Osteoblast (primary cell): Measurements from ENCODE around the gene TCEA2. TPM values are rescaled to one million over a fixed set of nuclear protein-coding genes. Genes with fewer than 3 reads are reported as not detected.
A peak's percentile ranks its signal among the peaks of the same experiment; 100 is the strongest.
"Not testable (repeated sequence)": the region's sequence is repeated elsewhere in the genome, so short reads cannot be mapped to it uniquely, and the experiment has no call there.

ENCODE experiments used
- DNase-seq: peaks from one replicate; pipeline ENCODE4 v3.0.0; 2011; ENCODE audit warnings: low spot score, mixed read lengths; ENCODE audit not compliant: insufficient read length; ENCODE audit errors: missing footprints
- H2AFZ ChIP-seq: 2 replicates; pipeline ENCODE4 v1.6.0; 2011; ENCODE audit warnings: mild to moderate bottlenecking, low read length
- H3K27ac ChIP-seq: 2 replicates; pipeline ENCODE4 v1.5.1; 2011; ENCODE audit warnings: mild to moderate bottlenecking, low read depth, low read length, moderate library complexity
- H3K27me3 ChIP-seq: 2 replicates; pipeline ENCODE4 v1.6.0; 2012; ENCODE audit warnings: mild to moderate bottlenecking, control low read depth, inconsistent platforms, low read length, moderate library complexity; ENCODE audit not compliant: insufficient read depth
- H3K36me3 ChIP-seq: 2 replicates; pipeline ENCODE4 v1.5.1; 2011; ENCODE audit warnings: mild to moderate bottlenecking, low read length, control low read depth, moderate library complexity; ENCODE audit not compliant: insufficient read depth
- H3K4me1 ChIP-seq: 2 replicates; pipeline ENCODE4 v1.5.1; 2011; ENCODE audit warnings: mild to moderate bottlenecking, low read length, control low read depth, moderate library complexity; ENCODE audit not compliant: insufficient read depth
- H3K4me2 ChIP-seq: 2 replicates; pipeline ENCODE4 v1.6.0; 2011; ENCODE audit warnings: mild to moderate bottlenecking, low read length; ENCODE audit not compliant: insufficient read depth
- H3K4me3 ChIP-seq: fragments of 200-600 bp; sonication (generic); 3 replicates; pipeline ENCODE4 v1.5.1; 2012; ENCODE audit warnings: mild to moderate bottlenecking, low read length, inconsistent platforms; ENCODE audit not compliant: insufficient read depth
- H3K79me2 ChIP-seq: 2 replicates; pipeline ENCODE4 v1.6.0; 2012; ENCODE audit warnings: mild to moderate bottlenecking, low read length, control low read depth, inconsistent platforms; ENCODE audit not compliant: insufficient read depth
- H3K9me3 ChIP-seq: 2 replicates; pipeline ENCODE4 v1.5.1; 2011; ENCODE audit warnings: low read depth, low read length, control low read depth
- H4K20me1 ChIP-seq: 2 replicates; pipeline ENCODE4 v1.6.0; 2012; ENCODE audit warnings: mild to moderate bottlenecking, low read length, control low read depth; ENCODE audit not compliant: insufficient read depth
- total RNA-seq: library from RNA; depleted of rRNA; stranded (reverse); fragments of >200 nt; gene quantifications from 2 replicates; pipeline ENCODE4 v1.2.3, GENCODE V29; 2012
- TF ChIP-seq, protein P1 (sequence below): IDR thresholded peaks from 2 replicates; pipeline ENCODE4 v1.5.1; 2011; ENCODE audit warnings: mild to moderate bottlenecking, low read depth, low read length, moderate library complexity; ENCODE audit errors: extremely low read depth

The TCEA2 gene
- total RNA-seq, 1 donor: 31.5 TPM

DNA sequence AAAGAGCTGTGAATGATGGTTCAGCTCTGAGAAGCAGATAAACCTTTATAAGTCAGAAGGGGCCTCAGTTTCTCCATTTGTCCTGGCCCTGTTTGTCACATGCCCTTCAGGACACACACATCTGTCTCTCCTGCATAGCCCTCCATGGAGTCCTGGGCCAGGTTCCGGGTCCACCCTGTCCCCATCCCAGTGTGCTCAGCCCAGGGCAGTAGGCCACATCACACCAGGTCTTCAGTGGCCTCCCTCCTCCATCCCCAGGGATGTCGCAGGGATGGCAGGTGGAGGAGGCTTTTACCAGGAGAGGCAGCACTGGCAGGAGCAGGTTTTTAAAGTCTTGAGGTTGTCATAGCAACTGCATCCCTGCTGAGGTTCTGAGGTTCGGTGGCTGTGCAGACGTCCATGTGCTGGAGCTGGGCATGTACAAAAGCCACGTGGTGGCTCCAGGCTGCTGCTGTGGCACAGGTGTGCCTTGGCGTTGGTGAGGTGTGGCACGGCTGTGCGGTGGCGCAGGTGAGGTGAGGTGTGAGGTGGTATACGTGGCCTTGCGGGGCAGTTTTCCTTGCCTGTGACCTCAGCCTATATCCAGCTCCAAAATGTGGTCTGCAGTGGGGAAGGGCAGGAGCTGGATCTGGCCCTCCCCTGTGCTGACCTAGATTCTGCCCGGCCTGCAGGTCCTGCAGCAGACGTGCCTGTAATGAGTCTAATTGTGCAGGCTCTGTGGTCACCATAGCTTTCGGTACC is 52.3 kb downstream of the TCEA2 start:
- H3K4me3 ChIP-seq: no peak overlapping the region
- TF ChIP-seq, protein P1, sequence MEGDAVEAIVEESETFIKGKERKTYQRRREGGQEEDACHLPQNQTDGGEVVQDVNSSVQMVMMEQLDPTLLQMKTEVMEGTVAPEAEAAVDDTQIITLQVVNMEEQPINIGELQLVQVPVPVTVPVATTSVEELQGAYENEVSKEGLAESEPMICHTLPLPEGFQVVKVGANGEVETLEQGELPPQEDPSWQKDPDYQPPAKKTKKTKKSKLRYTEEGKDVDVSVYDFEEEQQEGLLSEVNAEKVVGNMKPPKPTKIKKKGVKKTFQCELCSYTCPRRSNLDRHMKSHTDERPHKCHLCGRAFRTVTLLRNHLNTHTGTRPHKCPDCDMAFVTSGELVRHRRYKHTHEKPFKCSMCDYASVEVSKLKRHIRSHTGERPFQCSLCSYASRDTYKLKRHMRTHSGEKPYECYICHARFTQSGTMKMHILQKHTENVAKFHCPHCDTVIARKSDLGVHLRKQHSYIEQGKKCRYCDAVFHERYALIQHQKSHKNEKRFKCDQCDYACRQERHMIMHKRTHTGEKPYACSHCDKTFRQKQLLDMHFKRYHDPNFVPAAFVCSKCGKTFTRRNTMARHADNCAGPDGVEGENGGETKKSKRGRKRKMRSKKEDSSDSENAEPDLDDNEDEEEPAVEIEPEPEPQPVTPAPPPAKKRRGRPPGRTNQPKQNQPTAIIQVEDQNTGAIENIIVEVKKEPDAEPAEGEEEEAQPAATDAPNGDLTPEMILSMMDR: no peak
- H3K27me3 ChIP-seq: peaks cover 7% of the 10 kb centered on the region
- no peak overlapping the region for H2AFZ ChIP-seq
- H3K79me2 ChIP-seq: no peaks in the 10 kb centered on the region
- H3K9me3 ChIP-seq: no peaks in the 10 kb centered on the region
- H3K27ac ChIP-seq: no peak overlapping the region
- H4K20me1 ChIP-seq: no peaks in the 10 kb centered on the region
- no peaks in the 10 kb centered on the region for H3K36me3 ChIP-seq
- DNase-seq: peak; percentile 75
- H3K4me1 ChIP-seq: no peaks in the 10 kb centered on the region
- H3K4me2 ChIP-seq: no peak overlapping the region

DNA sequence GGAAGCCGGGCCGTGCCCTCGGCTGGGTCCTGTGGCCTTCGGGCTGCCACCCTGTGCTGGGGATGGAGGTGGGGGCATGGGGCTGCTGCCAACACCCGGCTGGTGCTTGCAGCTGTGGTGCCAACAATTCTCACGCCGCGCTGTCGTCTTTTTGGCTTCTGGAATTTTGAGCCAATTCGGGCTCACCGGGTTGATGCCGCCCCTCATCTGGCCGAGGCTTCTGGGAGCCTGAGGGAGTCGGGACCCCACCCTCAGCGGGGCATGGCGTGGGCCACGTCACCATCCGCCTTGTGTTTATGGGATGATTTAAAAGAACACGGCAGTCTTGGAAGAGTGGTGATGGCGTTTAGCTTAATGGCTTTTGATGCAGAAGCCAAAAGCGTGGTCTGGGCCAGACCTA is 53.0 kb downstream of the TCEA2 start:
- H3K9me3 ChIP-seq: no peaks in the 10 kb centered on the region
- H4K20me1 ChIP-seq: no peaks in the 10 kb centered on the region
- peak; percentile 75 for DNase-seq
- H3K4me1 ChIP-seq: no peaks in the 10 kb centered on the region
- H3K4me2 ChIP-seq: no peak overlapping the region
- TF ChIP-seq, protein P1: no peak
- no peaks in the 10 kb centered on the region for H3K79me2 ChIP-seq
- H2AFZ ChIP-seq: no peak overlapping the region
- H3K27ac ChIP-seq: no peak overlapping the region
- H3K27me3 ChIP-seq: peaks cover 9% of the 10 kb centered on the region
- H3K4me3 ChIP-seq: no peak overlapping the region
- no peaks in the 10 kb centered on the region for H3K36me3 ChIP-seq

GRCh38 chr20:64116541-64117431 is 53.8 kb downstream of the TCEA2 start:
- no peaks in the 10 kb centered on the region for H3K36me3 ChIP-seq
- H2AFZ ChIP-seq: no peak overlapping the region
- TF ChIP-seq, protein P1: no peak
- H3K79me2 ChIP-seq: no peaks in the 10 kb centered on the region
- H3K4me2 ChIP-seq: no peak overlapping the region
- no peak overlapping the region for H3K4me3 ChIP-seq
- H3K27me3 ChIP-seq: peaks cover 16% of the 10 kb centered on the region
- H3K27ac ChIP-seq: no peak overlapping the region
- H3K9me3 ChIP-seq: no peaks in the 10 kb centered on the region
- H4K20me1 ChIP-seq: no peaks in the 10 kb centered on the region
- H3K4me1 ChIP-seq: no peaks in the 10 kb centered on the region
- peak; percentile 79 for DNase-seq

DNA sequence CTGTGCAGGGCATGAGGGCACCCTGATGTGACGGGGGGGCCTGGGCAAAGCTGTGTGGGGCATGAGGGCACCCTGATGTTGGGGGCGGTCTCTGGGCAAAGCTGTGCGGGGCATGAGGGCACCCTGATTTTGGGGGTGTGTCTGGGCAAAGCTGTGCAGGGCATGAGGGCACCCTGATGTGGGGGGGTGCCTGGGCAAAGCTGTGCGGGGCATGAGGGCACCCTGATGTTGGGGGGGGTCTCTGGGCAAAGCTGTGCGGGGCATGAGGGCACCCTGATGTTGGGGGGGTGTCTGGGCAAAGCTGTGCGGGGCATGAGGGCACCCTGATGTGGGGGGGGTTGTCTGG is 54.4 kb downstream of the TCEA2 start:
- H3K4me3 ChIP-seq, H3K9me3 ChIP-seq, DNase-seq, H3K27ac ChIP-seq, H4K20me1 ChIP-seq, H2AFZ ChIP-seq, H3K36me3 ChIP-seq, H3K4me2 ChIP-seq, H3K79me2 ChIP-seq, H3K4me1 ChIP-seq: not testable (repeated sequence)
- peaks cover 17% of the 10 kb centered on the region for H3K27me3 ChIP-seq
